GM21576 (cell line): ENCODE measurements around the gene FIGN.

Source experiments
- ATAC-seq: cut with Tn5 transposase; IDR thresholded peaks from one replicate; pipeline ENCODE4 v1.9.1; 2021; ENCODE audit warnings: mild to moderate bottlenecking, moderate library complexity; ENCODE audit not compliant: unreplicated experiment

The FIGN gene

GRCh38 chr2:163737563-163737962, 1.8 kb upstream of the FIGN start:
- no peak for ATAC-seq

GRCh38 chr2:163737190-163737439, 1.3 kb upstream of the FIGN start:
- no peak for ATAC-seq

- no peak for ATAC-seq
Measured at GRCh38 chr2:163736433-163737189, 803 bp upstream of the FIGN start.

GRCh38 chr2:163734881-163735684, 725 bp downstream of the FIGN start:
- ATAC-seq = no peak

GRCh38 chr2:163734401-163734800, 1.4 kb downstream of the FIGN start:
- ATAC-seq = no peak

GRCh38 chr2:163733956-163734355, 1.9 kb downstream of the FIGN start:
- ATAC-seq = no peak

GRCh38 chr2:163733301-163733938, 2.4 kb downstream of the FIGN start:
- no peak for ATAC-seq

GRCh38 chr2:163732727-163733126, 3.1 kb downstream of the FIGN start:
- no peak for ATAC-seq

- ATAC-seq = no peak
Measured at GRCh38 chr2:163731735-163732134, 4.1 kb downstream of the FIGN start.

- no peak for ATAC-seq
Measured at GRCh38 chr2:163730556-163730955, 5.3 kb downstream of the FIGN start.

GRCh38 chr2:163729636-163730273, 6.1 kb downstream of the FIGN start:
- ATAC-seq = no peak

GRCh38 chr2:163723881-163724280, 11.9 kb downstream of the FIGN start:
- ATAC-seq = no peak

GRCh38 chr2:163723348-163723747, 12.5 kb downstream of the FIGN start:
- no peak for ATAC-seq

GRCh38 chr2:163719331-163719730, 16.5 kb downstream of the FIGN start:
- no peak for ATAC-seq

GRCh38 chr2:163717993-163718680, 17.7 kb downstream of the FIGN start:
- ATAC-seq = no peak

GRCh38 chr2:163717515-163717914, 18.3 kb downstream of the FIGN start:
- ATAC-seq = no peak

GRCh38 chr2:163716101-163716500, 19.7 kb downstream of the FIGN start:
- no peak for ATAC-seq

GRCh38 chr2:163715668-163716067, 20.1 kb downstream of the FIGN start:
- ATAC-seq = no peak

GRCh38 chr2:163715199-163715598, 20.6 kb downstream of the FIGN start:
- ATAC-seq = no peak

- ATAC-seq = no peak
Measured at GRCh38 chr2:163713534-163714311, 22.1 kb downstream of the FIGN start.
